GM12865 (cell line): ENCODE data around the gene AP4B1.

ENCODE experiments used
- DNase-seq: peaks from one replicate; pipeline ENCODE4 v3.0.0; 2010; ENCODE audit warnings: low read depth
- H3K4me3 ChIP-seq: 2 replicates; pipeline ENCODE4 v1.5.1; 2011; ENCODE audit warnings: mild to moderate bottlenecking, low read depth, low read length, control low read depth
- TF ChIP-seq, protein P1 (sequence below): IDR thresholded peaks from 2 replicates; pipeline ENCODE4 v1.5.1; 2011; ENCODE audit warnings: low read length, control low read depth, low read depth, inconsistent platforms; ENCODE audit not compliant: insufficient read depth; ENCODE audit errors: missing control alignments

Gene AP4B1

DNA sequence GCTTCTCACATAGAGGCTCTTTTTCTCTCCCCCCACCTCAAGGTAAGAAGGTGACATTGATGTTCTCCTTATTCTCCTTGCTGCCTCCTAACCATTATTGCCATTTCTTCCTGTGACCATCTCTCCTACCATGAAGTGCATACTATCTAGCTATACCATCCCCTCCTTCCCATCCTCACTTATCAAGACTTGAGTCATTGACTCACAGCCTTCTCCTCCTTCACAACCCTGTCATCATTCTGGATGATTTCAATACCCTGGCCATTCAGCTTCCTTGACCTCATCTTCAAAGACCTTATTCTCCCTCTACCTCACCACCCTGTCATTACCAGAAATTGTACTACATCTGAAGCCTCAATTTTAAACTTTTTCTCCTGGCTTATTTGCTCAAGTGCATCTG is 13.6 kb upstream of the AP4B1 start:
- no peak overlapping the region for H3K4me3 ChIP-seq
- no peak for DNase-seq
- TF ChIP-seq, protein P1, sequence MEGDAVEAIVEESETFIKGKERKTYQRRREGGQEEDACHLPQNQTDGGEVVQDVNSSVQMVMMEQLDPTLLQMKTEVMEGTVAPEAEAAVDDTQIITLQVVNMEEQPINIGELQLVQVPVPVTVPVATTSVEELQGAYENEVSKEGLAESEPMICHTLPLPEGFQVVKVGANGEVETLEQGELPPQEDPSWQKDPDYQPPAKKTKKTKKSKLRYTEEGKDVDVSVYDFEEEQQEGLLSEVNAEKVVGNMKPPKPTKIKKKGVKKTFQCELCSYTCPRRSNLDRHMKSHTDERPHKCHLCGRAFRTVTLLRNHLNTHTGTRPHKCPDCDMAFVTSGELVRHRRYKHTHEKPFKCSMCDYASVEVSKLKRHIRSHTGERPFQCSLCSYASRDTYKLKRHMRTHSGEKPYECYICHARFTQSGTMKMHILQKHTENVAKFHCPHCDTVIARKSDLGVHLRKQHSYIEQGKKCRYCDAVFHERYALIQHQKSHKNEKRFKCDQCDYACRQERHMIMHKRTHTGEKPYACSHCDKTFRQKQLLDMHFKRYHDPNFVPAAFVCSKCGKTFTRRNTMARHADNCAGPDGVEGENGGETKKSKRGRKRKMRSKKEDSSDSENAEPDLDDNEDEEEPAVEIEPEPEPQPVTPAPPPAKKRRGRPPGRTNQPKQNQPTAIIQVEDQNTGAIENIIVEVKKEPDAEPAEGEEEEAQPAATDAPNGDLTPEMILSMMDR: no peak

DNA sequence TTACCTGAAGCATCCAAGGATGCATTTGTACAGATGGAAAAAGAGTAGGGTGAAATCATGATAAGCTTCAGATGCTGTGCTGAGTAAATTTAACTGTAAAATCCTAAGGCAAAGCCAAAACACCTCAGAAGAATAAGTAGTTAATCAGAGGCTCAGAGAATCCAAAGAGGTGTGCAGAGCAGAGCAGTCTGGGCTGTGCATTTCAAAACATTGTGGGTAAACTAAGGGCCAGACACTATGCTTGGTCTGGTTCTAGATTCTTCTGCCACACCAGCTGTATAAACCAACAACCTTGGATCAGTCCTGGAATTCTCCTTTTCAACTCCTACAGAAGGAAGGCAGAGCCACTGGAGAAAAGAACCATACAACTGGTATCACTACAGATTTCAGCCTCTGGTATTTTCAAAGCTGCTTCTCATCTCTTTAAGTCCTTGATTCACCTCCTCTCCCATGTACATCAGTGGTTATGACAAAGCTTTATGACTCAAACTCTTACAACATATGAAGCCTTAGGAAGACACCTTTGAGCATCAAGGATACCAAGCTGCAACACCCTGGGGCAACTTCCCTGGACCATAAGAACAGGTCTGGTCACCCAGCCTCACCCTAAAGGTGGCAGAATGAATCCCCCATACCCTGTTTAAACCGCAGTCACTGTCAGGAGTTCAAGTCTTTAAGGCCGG is 12.9 kb upstream of the AP4B1 start:
- TF ChIP-seq, protein P1: no peak
- no peak for DNase-seq
- no peak overlapping the region for H3K4me3 ChIP-seq

DNA sequence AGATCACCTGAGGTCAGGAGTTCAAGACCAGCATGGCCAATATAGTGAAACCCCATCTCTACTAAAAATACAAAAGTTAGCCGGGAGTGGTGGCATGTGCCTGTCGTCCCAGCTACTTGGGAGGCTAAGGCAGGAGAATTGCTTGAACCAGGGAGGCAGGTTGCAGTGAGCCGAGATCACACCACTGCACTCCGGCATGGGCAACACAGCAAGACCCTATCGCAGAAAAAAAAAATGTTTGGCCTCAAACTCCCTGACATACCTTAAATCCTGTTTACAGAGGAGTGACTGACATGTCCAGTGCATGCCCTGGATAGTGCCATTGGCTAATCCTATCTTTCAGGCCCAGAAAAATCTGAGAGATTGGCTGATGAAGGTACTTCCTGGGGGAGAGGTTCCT is 12.4 kb upstream of the AP4B1 start:
- H3K4me3 ChIP-seq: no peak overlapping the region
- DNase-seq: no peak
- TF ChIP-seq, protein P1: no peak

DNA sequence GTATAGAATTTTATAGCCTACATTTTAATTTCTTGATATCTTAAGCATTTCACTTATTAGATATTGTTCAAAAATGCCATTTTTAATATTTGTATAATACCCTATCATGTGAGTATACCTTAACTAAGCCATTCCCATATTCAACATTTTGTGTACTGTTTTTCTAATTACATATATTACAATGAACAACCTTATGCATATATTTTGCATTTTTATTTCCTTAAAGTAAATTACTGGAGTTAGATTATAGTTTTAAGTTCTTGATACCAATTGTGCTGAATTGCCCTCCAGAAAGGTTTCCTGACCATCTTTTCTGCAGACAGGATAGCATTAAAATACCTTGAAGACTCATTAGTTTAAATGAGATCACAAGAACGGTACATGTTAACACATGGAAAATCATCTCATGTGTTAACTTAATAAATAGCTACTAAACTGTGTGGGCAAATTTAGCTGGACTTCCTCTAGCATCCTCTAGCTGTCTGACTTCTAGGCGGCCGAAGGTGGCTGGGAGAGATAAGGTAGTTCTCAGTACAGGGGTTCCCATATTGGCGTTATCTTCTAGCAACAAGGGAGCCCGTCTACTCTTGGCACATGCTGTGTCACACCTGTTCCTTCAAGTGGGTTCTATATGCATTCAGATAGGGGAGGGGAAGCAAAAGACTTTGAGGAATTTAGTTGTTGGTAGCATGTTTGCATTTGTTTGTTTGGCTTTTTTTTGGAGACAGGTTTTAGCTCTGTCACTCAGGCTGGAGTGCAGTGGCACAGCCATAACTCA is 9.5 kb upstream of the AP4B1 start:
- DNase-seq: no peak
- TF ChIP-seq, protein P1: no peak
- no peak overlapping the region for H3K4me3 ChIP-seq

DNA sequence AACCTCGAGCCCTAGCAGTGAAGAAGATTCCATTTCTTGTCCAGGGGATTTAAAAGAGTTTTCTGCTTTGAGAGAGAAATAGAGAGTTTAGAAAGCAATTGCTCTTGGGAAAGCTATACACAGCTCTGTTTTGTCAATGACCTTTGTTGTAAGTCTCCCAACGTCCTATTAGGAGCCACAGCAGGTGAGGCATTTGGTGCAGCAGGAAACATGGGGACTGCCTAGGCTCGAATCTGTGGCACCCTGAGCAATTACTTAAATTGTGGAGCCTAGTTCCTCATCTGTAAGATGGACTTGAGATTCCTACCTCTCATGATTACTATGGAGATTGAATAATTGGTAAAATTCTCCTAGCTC is 8.7 kb upstream of the AP4B1 start:
- H3K4me3 ChIP-seq: no peak overlapping the region
- TF ChIP-seq, protein P1: no peak
- no peak for DNase-seq

DNA sequence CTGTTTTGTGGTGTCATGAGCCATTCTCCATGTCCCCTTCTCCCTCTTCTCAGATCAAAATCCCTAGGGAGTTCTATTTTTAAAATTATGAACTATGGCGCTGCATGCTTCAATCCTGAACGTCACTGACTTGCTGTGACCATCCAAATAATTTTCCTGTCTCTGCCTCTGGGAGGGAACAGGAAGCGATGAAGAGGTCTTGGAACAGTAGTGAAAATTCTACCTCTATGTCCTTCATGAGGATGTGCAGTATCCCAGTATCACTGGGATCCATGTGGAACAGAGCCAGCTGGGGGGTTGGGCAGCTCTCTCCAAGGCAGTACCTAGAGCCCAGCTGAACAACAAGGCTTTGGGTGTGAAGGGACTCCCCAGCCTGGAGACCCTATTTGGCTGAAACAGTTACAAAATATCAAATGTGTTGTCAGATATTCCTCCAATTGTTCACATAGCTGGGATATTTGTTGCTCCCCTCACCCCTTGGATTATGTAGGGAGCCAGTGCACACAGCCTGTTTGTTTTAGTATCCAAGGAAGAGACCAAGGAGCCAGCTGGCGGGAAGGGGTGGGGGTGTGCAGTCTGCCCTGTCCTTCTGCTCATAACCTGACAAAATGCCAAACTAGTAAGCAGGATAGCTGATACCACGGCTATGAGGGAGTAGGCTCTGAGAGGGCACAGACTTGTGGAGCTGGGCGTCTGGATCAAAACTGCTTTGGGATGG is 8.2 kb upstream of the AP4B1 start:
- DNase-seq: no peak
- TF ChIP-seq, protein P1: no peak
- no peak overlapping the region for H3K4me3 ChIP-seq
